ENCODE data around the gene GNG12. TPM values are rescaled to one million over a fixed set of nuclear protein-coding genes. Genes with fewer than 3 reads are reported as not detected.

The GNG12 gene
- polyA plus RNA-seq, 1 donor (not counting 4 experiments of a cell fraction or from before 2014, with no cell fraction given), result 208 TPM

Small RNA genes lying within 50 kb of the gene (small RNA-seq; reads per million reads assigned to genes)
- gene RN7SL392P (ENCODE audit: insufficient read length in 3 of 3, low read depth in 3 of 3, low replicate concordance in 1 of 3) (0 reads per million in 3 experiments), gene RNU7-80P (ENCODE audit: insufficient read length in 3 of 3, low read depth in 3 of 3, low replicate concordance in 1 of 3) (0 reads per million in 3 experiments)

Other genes starting within 250 kb of the GNG12 start
- 109 to 151 TPM (median 124 TPM) in 3 replicates for gene GADD45A, start 148.3 kb downstream of the GNG12 start, polyA plus RNA-seq
- gene DIRAS3, start 217.2 kb upstream of the GNG12 start, polyA plus RNA-seq, result 0.14 to 0.23 TPM (median 0.20 TPM) in 3 replicates

Measured in keratinocyte (primary cell).